Measurements from ENCODE around the gene AMN1.

AMN1 gene

DNA sequence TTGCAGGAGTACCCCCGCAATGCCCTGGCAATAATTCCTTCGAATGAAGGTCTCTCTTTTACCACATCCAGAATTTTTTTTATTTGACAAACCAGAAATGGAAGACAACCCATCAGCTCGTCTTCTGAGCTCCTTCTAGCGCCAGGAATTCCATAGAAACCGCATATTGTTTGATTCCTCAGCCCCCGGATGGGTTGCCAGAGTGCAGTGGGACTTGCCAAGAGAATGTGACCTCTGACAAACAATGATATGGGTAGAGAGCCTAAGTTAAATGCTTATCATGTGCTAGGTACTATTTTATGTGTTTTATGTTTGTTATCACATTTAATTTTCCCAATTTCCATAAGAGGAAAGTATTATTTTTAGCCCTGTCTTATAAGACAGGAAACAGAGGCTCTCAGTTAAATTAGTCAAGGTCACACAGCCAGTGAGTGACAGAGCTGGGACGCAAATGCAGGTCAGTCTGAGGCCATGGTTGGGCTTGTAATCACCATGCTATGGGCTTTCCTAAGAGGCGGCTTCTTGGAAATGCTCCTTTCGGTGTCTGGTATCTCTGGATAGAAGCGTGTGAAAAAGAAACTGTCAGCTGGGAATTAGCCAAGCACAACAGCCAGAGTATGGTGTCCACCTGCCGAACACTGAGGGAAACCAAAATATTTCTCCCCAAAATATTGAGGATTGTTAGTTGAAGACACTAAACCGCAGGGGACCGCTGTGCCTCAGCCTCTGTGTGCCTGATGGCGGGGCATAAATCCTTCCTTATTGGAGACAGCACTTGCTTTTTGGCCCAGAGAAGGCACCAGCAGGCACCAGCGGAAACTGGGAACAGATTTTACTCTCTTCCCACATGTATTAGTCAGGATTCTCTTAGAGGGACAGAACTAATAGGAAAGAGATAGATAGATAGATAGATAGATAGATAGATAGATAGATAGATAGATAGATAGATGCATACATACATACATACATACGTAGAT lies 98.8 kb downstream of the AMN1 start:
- Histone ChIP-seq H3K4me3 (ENCODE audit: low read depth, low read length) (no peak overlapping the region), H3K4me1 (no peaks in the 10 kb centered on the region), H3K36me3 (peaks cover 5% of the 10 kb centered on the region; the same call in 1 of the 2 replicates), H3K9me3 (no peaks in the 10 kb centered on the region), H3K27me3 (no peaks in the 10 kb centered on the region)
- no peak for DNase-seq
- TF ChIP-seq, protein P1, sequence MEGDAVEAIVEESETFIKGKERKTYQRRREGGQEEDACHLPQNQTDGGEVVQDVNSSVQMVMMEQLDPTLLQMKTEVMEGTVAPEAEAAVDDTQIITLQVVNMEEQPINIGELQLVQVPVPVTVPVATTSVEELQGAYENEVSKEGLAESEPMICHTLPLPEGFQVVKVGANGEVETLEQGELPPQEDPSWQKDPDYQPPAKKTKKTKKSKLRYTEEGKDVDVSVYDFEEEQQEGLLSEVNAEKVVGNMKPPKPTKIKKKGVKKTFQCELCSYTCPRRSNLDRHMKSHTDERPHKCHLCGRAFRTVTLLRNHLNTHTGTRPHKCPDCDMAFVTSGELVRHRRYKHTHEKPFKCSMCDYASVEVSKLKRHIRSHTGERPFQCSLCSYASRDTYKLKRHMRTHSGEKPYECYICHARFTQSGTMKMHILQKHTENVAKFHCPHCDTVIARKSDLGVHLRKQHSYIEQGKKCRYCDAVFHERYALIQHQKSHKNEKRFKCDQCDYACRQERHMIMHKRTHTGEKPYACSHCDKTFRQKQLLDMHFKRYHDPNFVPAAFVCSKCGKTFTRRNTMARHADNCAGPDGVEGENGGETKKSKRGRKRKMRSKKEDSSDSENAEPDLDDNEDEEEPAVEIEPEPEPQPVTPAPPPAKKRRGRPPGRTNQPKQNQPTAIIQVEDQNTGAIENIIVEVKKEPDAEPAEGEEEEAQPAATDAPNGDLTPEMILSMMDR (IDR thresholded peaks at IDR 0.05; ENCODE audit: low read depth, low read length) = no peak

DNA sequence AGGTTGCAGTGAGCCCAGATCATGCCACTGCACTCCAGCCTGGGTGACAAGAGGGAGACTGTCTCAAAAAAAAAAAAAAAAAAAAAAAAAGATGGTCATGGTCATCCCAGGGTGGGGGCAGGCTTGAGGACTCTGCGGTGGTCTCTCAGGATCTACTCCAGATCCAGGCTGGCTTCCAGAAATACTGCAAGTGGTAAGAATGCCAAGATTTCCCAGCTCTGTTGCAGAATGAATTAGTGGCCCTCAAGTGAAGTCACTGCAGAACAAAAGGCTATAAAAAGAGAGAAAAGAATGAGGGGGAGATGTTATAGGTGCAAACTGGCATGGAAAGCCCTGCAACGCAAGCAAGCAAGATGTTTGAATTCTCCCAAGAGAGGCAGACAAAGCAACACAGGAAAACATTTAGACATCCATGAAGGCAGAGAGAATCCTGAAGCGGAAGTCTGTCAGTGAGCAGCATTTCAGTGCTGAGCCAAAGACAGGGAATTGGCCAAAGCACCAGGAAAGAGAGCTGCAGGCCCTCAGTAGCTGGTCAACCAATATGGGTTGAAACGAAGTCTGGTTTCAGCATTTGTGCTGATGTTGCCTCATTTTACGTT lies 101.3 kb downstream of the AMN1 start:
- peaks cover 3% of the 10 kb centered on the region; the same call in 1 of the 2 replicates for H3K36me3 ChIP-seq
- no peak for DNase-seq
- H3K4me1 ChIP-seq = no peaks in the 10 kb centered on the region
- no peak overlapping the region for H3K4me3 ChIP-seq (ENCODE audit: low read depth, low read length)
- no peaks in the 10 kb centered on the region for H3K27me3 ChIP-seq
- TF ChIP-seq, protein P1 (IDR thresholded peaks at IDR 0.05; ENCODE audit: low read depth, low read length) = no peak
- H3K9me3 ChIP-seq = no peaks in the 10 kb centered on the region

DNA sequence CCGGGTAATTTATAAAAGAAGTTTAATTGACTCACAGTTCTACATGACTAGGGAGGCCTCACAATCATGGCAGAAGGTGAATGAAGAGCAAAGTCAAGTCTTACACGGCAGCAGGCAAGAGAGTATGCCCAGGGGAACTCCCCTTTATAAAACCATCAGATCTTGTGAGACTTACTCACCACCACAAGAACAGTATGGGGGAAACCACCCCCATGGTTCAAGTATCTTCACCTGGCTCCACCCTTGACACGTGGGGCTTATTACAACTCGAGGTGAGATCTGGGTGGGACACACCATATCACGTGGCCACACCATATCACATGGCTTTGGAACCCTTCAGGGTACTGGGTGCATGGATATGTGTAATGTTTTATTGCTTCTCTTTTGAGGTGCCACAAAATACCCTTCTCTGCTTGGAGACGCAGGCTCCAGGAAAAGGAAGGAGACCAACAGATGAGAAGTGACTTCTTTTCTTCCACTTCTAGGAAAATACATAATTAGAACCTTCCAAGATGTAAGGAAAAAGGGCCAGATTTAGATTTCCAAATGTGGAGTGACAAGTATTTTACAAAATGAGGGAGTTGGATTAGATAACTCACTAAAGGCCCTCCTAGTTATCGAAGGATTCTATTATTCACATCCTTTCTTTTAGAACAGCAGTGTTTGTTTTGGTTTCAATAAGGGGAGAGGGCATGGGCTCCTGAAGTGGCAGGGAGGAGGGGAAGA lies 102.4 kb downstream of the AMN1 start:
- H3K4me3 ChIP-seq (ENCODE audit: low read depth, low read length) = no peak overlapping the region
- H3K4me1 ChIP-seq = no peaks in the 10 kb centered on the region
- H3K36me3 ChIP-seq = no peaks in the 10 kb centered on the region; the same call in none of the 2 replicates
- no peak for DNase-seq
- TF ChIP-seq, protein P1 (IDR thresholded peaks at IDR 0.05; ENCODE audit: low read depth, low read length) = no peak
- H3K9me3 ChIP-seq = no peaks in the 10 kb centered on the region
- H3K27me3 ChIP-seq = no peaks in the 10 kb centered on the region

DNA sequence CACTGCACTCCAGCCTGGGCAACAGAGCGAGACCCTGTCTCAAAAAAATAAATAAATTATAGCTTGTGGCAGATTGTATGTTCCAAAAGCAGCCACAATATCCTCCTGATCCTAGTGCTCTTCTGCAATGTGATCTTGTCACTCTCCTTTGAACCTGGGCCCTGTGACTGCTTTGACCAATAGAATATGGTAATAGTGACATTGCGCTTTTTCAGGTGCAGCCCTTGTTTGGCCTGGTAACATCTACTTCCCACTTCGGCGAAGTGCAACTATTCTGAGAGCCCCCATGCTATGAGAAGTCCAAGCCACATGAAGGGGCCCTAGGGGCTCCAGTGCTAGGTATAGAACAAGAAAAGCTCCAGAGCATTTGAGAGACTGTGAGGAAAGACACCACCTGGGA lies 106.8 kb downstream of the AMN1 start:
- Histone ChIP-seq H3K4me1 (no peaks in the 10 kb centered on the region), H3K36me3 (no peaks in the 10 kb centered on the region; the same call in none of the 2 replicates), H3K4me3 (ENCODE audit: low read depth, low read length) (no peak overlapping the region), H3K27me3 (no peaks in the 10 kb centered on the region), H3K9me3 (no peaks in the 10 kb centered on the region)
- DNase-seq = no peak
- TF ChIP-seq, protein P1 (IDR thresholded peaks at IDR 0.05; ENCODE audit: low read depth, low read length) = no peak
